ENCODE data around the gene CCDC121. TPM values are rescaled to one million over a fixed set of nuclear protein-coding genes. Genes with fewer than 3 reads are reported as not detected.
"Not testable (repeated sequence)": the region's sequence is repeated elsewhere in the genome, so short reads cannot be mapped to it uniquely, and the experiment has no call there.

The CCDC121 gene
- total RNA-seq, 4 donors from 2014 or later = 1.8 to 11.6 (median 2.5) TPM

DNA sequence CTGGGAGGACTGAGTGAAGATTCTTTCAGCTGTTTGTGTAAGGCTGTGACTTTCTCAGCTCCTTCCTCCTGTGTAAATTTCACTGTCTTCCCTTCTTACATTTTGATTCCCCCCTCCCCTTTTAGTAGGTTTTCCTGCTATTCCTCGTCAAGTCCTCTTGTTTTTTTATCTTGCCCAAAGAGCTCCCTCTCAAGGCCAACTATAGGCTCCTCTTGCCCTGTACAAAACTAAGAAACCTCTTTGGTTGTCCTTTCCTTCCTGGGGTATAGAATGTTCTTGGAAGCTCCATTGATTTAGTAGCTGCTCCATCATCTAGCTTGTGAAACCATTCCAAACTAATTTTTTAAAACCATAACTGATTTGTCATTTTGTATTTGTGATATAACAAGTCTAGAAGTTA lies 7.3 kb downstream of the CCDC121 start:
- H3K27ac ChIP-seq = no peak overlapping the region
- no peak for DNase-seq
- H3K4me3 ChIP-seq = no peak overlapping the region
- H3K9me3 ChIP-seq = no peaks in the 10 kb centered on the region
- H3K4me1 ChIP-seq = no peaks in the 10 kb centered on the region
- no peak for TF ChIP-seq POLR2A (IDR thresholded peaks at IDR 0.05)
- TF ChIP-seq, protein P1, sequence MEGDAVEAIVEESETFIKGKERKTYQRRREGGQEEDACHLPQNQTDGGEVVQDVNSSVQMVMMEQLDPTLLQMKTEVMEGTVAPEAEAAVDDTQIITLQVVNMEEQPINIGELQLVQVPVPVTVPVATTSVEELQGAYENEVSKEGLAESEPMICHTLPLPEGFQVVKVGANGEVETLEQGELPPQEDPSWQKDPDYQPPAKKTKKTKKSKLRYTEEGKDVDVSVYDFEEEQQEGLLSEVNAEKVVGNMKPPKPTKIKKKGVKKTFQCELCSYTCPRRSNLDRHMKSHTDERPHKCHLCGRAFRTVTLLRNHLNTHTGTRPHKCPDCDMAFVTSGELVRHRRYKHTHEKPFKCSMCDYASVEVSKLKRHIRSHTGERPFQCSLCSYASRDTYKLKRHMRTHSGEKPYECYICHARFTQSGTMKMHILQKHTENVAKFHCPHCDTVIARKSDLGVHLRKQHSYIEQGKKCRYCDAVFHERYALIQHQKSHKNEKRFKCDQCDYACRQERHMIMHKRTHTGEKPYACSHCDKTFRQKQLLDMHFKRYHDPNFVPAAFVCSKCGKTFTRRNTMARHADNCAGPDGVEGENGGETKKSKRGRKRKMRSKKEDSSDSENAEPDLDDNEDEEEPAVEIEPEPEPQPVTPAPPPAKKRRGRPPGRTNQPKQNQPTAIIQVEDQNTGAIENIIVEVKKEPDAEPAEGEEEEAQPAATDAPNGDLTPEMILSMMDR (IDR thresholded peaks at IDR 0.05) = no peak
- H3K27me3 ChIP-seq = no peaks in the 10 kb centered on the region
- H3K36me3 ChIP-seq = peaks cover 0 to 55% (median 0%) of the 10 kb centered on the region in 3 donors

DNA sequence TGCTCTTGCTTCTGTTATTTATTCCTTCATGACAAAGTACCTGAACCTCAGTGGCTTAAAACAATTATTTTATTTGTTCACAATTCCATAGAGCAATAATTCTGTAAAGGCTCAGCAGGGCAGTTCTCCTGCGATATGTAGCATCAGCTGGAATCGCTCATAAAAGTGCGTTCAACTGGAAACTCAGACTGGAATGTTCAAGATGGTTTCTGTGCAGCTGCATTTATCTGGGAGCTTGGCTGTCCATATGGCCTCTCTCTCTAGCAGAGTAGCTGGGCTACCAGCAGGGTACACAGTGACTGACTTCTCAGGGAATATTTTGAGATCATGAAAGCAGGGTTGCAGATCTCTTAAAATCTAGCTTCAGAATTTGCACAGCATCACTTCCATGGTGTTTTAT lies 13.5 kb downstream of the CCDC121 start:
- Histone ChIP-seq H3K4me1 (no peaks in the 10 kb centered on the region), H3K4me3 (no peak overlapping the region), H3K27me3 (no peaks in the 10 kb centered on the region), H3K9me3 (no peaks in the 10 kb centered on the region), H3K36me3 (peaks cover 0 to 73% (median 0%) of the 10 kb centered on the region in 3 donors), H3K27ac (no peak overlapping the region)
- TF ChIP-seq POLR2A (IDR thresholded peaks at IDR 0.05) = no peak
- TF ChIP-seq, protein P1 (IDR thresholded peaks at IDR 0.05) = no peak
- DNase-seq = no peak

DNA sequence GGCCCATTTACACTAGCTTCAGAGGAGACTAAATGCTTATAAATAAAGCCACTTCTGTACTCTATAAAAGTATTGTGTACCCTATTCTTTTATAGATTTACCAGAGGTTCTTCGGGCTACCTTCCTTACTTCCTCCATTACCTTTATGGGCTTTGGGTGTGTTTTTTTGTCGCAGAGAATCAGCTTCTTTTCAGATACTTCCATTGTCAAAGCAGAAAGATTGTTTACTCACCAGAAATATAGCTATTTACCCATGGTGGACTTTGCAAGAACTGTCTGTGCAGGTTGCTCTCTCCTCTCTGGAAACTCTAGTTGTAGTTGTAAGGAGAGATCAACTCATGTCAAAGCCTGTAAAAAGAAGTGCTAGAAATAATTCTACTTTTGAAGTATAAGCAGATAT lies 14.8 kb downstream of the CCDC121 start:
- Histone ChIP-seq H3K4me1 (no peaks in the 10 kb centered on the region), H3K27ac (no peak overlapping the region), H3K27me3 (no peaks in the 10 kb centered on the region), H3K4me3 (no peak overlapping the region), H3K36me3 (peaks cover 0 to 67% (median 0%) of the 10 kb centered on the region in 3 donors), H3K9me3 (no peaks in the 10 kb centered on the region)
- no peak for DNase-seq
- TF ChIP-seq, protein P1 (IDR thresholded peaks at IDR 0.05) = no peak
- no peak for TF ChIP-seq POLR2A (IDR thresholded peaks at IDR 0.05)

DNA sequence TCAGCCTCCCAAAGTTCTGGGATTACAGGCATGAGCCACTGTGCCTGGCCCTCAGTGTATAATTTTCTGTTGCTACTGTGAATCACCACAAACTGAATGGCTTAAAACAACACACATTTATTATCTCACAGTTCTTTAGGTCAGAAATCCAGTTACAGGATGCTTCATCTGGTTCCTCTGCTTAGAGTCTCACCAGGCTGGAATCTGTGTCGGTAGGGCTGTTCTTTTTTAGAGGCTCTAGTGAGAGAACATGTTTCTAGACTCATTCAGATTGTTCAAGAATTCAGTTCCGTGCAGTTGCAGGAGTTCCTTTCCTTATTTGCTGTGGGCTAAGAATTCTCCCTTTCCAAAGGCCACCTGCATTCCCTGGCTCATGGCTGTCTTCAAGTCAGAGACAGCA lies 22.2 kb downstream of the CCDC121 start:
- peaks cover 0 to 81% (median 0%) of the 10 kb centered on the region in 3 donors for H3K36me3 ChIP-seq
- no peaks in the 10 kb centered on the region for H3K9me3 ChIP-seq
- H3K27ac ChIP-seq = no peak overlapping the region
- no peaks in the 10 kb centered on the region for H3K27me3 ChIP-seq
- H3K4me3 ChIP-seq = no peak overlapping the region
- H3K4me1 ChIP-seq = no peaks in the 10 kb centered on the region
- TF ChIP-seq, protein P1 (IDR thresholded peaks at IDR 0.05) = no peak
- no peak for TF ChIP-seq POLR2A (IDR thresholded peaks at IDR 0.05)
- DNase-seq = no peak

DNA sequence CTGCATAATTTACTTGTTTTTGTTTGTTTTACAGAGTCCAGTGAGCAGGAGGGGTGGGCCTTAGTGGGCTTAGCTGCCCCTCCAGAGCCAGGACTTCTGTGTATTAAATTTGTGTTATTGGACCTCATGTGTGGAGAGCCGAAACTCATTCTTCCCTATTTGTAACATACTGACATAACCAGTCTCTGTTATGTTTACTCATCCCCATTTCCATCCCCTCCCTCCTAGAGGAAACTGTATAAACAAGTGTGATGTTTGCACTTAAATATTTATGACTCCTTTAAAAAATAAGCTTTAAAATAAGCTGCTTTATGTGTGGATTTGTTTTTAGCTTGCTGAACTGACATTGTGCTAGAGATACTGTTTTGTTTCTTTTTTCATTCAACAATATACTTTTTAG lies 32.2 kb downstream of the CCDC121 start:
- H3K4me1 ChIP-seq = no peaks in the 10 kb centered on the region
- H3K9me3 ChIP-seq = peaks cover 0 to 20% (median 8%) of the 10 kb centered on the region in 4 donors
- H3K36me3 ChIP-seq = peaks cover 0 to 33% (median 8%) of the 10 kb centered on the region in 3 donors
- no peaks in the 10 kb centered on the region for H3K27me3 ChIP-seq
- no peak overlapping the region for H3K27ac ChIP-seq
- H3K4me3 ChIP-seq = no peak overlapping the region
- no peak for TF ChIP-seq POLR2A (IDR thresholded peaks at IDR 0.05)
- TF ChIP-seq, protein P1 (IDR thresholded peaks at IDR 0.05) = no peak
- no peak for DNase-seq

DNA sequence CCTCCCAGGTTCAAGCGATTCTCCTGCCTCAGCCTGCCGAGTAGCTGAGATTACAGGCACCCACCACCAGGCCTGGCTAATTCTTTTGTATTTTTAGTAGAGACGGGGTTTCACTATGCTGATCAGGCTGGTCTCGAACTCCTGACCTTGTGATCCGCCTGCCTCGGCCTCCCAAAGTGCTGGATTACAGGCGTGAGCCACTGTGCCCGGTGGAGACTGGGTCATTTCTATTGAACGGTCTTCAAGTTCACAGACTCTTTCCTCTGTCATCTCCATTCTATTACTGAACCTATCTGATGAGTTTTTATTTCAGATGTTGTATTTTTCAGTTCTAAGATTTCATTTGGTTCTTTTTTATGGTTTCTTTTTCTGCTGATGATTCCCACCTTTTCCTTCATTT lies 33.4 kb downstream of the CCDC121 start:
- peaks cover 0 to 26% (median 8%) of the 10 kb centered on the region in 4 donors for H3K9me3 ChIP-seq
- H3K4me3 ChIP-seq = not testable (repeated sequence)

DNA sequence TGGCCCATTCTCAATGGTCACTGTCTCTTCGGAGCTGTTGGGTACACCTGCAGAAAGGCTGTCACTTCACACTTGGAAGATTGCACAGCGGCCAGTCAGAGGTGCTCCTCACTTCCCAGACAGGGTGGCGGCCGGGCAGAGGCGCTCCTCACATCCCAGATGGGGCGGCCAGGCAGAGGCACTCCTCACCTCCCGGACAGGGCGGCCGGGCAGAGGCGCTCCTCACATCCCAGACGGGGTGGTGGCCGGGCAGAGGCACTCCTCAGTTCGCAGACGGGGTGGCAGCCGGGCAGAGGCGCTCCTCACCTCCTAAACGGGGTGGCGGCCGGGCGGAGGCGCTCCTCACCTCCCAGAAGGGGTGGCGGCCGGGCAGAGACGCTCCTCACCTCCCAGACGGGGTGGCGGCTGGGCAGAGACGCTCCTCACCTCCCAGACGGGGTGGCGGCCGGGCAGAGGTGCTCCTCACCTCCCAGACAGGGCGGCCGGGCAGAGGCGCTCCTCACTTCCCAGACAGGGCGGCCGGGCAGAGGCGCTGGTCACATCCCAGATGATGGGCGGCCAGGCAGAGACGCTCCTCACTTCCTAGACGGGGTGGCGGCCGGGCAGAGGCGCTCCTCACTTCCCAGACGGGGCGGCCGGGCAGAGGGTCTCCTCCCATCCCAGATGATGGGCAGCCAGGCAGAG lies 34.6 kb downstream of the CCDC121 start:
- peaks cover 0 to 11% (median 3%) of the 10 kb centered on the region in 3 donors for H3K36me3 ChIP-seq
- not testable (repeated sequence) for H3K4me3 ChIP-seq, H3K27me3 ChIP-seq, H3K4me1 ChIP-seq, H3K27ac ChIP-seq, DNase-seq
- peaks cover 0 to 26% (median 8%) of the 10 kb centered on the region in 4 donors for H3K9me3 ChIP-seq

More for the DNA sequence above, 33.4 kb downstream of the CCDC121 start:
- H3K27me3 ChIP-seq, H3K27ac ChIP-seq, H3K4me1 ChIP-seq, DNase-seq: not testable (repeated sequence)
- peaks cover 0 to 22% (median 8%) of the 10 kb centered on the region in 3 donors for H3K36me3 ChIP-seq
